ENCODE results near the gene ACTG1.
A peak's percentile ranks its signal among the peaks of the same experiment; 100 is the strongest.

Gene ACTG1

DNA sequence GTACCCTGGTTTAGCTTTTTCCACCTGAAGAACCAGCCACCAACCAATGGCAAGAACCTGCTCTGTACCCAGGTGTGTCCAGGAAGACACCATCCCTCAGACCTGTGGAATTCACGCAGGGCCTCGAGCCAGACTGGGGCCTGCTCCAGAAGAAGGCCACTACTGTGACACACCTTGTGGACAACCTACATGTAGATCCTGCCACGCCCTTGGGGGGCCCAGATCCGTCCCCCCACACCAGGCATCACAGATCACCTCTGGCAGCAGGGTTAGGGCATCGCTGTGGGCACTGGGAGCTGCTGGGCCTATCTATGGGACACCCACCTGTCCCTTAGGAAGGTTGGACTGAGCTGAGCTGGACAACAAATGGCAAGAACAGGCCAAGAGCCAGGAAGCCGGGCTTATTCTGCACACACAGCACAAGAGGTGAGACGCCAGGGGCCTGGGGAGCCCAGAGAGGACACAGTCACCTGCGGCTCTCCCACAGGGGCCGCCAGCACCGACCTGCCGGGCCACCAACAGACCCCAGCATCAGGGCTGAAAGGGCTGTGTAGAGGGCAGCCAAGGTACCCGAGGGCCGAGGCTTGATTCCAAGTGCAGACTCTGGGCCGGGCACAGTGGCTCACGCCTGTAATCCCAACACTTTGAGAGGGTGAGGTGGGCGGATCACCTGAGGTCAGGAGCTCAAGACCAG, 31.8 kb upstream of the ACTG1 start:
- no peak for DNase-seq

DNA sequence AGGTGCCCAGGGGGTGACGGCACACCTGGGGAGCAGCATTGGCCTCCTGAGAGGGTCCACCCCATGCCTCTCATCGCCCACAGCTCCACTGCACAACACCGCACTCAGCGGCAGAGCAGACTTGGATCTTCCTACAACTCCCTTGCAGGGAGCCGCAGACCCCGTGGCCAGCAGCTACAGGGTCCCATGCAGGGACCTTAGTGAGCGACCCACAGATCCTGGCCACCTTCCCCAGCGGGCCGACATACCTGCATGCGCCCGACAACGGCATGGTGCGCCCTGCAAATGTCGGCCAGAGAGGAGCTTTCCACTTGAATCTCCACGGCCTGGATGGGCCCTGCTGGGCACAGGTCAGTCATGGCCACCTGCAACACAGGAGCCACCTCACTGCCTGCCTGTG, 31.2 kb upstream of the ACTG1 start:
- DNase-seq: no peak

DNA sequence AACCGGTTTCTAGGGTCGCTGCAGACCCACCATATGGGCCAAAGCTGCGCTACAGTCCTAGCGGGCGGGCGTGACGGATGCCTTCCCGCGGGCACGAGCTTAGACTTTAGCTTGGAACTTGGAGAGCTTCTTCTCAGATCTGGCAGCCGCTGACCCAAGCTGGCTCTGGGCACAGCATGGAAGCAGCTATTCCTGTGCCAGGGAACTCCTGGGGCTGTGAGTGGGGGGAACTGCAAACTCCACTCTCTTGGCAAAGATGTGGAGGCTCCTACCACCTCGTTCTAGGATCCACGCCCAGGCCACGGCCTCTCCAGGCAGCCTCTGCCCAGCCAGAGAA, 30.7 kb upstream of the ACTG1 start:
- DNase-seq: peak; percentile 34 to 82

DNA sequence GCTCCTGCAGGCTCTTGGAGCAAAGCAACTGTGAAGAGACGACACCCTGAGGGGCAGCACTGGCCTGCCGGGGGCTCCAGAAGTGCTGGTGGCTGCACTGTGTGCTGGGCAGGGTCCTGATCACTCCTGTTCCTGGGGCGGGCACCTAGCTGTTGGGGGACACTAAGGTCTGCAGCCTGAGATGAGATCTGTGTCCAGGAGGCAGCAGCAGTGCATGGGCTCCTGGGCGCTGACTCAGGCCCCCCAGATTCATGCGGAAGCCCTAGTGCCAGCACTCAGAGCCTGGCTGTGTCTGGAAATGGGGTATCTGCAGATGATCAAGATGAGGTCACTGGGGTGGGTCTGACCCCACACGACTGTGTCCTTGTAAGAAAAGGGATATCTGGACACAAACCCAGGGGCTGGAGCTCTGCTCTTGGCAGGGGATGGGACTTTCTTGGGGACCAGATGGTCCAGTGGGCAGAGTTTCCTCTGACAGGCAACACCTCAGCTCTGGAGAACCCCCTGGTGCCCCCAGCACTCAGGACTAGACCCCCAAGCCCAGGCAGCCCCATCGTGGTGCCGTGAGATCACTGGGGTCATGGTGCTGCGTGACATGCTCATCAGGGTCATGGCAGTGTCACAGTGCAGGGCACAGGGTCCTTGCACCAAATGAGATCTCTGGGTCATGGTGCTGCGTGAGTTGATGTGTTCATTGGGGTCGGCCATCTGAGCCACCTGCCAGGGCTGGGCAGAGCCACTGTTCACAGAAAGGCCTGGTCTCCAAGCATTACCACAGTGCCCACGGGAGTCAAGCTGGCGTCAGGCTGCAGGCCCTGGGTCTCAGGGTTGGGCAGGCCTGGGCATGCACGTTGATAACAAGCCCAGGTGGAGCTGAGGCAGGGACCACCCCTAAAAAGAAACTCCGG, 30.1 kb upstream of the ACTG1 start:
- DNase-seq: no peak

DNA sequence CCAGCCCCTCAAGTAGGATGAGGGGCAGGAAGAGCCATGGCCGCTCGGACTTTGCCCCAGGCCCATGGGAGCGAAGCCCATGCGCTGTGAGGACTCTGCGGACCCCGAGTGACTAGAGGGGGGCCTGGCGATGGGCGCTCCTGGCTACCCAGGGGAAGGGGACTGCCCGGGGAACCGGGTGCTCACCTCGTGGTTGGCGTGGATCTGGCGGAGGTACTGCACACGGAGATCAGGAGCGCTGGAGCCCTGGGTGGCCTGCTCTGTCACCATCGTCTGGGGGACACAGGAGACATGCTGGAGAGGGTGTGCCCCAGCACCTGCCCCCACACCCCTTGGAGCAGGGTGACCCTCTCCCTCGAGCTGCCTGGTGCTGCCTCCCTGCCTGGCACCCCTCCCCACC, 28.5 kb upstream of the ACTG1 start:
- DNase-seq: no peak

DNA sequence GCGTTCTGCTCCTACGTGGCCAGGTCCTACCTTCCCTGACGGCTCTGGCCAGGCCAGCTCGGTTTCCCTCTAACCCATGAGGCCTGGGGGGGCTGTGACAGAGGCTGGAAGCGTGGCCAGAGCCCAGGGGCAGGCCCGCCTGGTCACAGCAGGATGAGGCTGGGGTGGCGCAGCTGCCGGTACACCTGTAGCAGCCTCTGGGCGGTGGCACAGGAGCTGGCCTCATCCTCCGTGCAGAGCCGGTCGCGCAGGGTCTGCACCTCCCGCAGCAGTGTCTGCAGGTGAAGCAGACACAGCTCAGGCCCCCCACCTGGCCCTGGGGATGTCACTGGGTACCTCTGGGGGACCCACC, 28.1 kb upstream of the ACTG1 start:
- no peak for DNase-seq

DNA sequence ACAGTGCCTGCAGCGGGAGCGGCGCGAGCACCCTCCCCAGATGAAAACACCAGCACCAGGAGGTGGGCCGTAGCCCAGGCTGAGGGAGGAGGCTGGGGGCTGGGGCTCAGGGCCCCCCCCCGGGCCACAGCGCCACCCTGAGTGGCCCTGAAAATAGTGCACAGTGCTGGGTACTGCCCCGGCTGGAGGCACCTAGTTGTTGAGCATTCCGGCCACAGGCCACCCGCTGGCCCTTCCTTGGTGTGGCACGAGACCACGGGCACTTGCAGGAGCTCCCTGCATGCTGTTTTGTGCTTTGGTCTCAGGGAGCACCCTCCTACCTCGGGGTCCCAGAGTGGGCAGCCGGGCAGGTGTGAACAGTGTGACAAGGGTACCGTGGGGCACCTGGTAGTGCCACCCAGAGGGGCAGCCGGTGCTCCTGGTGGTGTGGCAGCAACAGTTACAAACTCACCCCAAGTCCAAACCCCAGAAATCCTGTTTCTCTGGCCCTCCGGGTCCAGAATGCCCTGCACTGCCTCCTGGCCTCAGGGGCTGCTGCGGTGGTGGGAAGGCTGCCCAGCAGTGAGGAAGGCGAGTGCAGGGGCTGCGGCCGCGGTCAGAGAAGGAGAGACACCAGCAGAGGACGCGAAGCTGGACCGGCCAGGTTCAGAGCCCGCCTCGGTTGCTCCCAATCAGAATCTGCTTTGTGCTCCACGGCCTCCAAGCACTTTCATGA, 27.5 kb upstream of the ACTG1 start:
- DNase-seq: no peak

DNA sequence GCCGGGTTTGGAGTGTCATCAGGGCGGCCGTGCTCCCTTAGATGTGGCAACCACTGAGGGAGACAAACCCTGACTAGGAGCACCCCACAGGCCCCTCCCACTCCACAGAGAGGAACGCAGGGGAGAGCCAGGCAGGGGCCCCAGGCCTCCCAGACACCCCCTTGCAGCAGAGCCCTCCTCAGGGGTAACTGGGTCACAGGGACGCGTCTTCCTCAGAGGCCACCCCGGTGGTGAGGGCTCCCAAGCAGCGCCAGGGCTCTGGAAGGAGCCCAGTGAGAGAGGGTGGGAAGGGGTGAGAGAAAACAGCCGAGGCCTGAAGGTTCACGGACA, 26.9 kb upstream of the ACTG1 start:
- DNase-seq: no peak

DNA sequence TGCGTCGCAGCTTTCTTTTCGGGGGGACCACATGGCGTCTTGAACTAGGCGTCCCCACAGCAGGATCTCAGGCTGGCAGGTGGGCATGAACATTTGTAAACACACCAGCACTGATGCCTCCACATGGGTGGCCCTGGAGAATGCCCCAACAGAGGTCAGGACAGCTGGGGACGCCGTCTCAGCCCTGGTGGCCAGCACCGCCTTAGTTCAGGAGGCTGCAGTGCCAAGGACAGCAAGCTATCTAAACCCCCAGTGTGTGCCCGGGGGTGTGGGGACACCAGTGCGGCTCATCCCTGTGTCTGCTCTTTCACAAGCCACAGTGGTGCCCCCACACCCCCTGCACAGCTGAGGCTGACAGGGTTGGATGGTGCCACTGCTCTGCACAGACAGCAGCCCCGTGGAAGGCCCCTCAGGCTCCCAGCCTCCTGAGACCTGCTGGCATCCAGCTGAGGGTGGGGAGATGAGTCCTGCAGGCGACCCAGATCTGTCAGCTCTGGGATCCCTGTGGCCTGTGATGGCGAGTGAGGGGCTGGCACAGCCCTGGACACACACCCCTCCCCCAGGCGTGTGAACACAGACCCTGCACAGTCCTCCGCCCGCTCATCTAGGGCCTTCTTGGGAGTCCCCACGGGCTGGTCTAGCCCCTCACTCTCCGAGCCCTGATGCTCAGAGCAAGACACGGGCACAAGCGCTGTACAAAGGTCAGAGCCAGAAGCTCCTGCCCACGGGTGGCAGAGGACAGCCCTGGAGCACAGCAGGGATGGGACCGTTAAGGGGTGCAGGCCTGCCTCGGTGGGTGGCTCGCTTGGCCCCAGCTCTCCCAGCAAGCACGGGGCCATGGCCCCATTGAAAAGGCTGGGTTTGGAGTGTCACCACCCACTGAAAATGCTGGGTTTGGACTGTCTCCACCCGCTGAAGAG, 26.3 kb upstream of the ACTG1 start:
- DNase-seq: no peak

DNA sequence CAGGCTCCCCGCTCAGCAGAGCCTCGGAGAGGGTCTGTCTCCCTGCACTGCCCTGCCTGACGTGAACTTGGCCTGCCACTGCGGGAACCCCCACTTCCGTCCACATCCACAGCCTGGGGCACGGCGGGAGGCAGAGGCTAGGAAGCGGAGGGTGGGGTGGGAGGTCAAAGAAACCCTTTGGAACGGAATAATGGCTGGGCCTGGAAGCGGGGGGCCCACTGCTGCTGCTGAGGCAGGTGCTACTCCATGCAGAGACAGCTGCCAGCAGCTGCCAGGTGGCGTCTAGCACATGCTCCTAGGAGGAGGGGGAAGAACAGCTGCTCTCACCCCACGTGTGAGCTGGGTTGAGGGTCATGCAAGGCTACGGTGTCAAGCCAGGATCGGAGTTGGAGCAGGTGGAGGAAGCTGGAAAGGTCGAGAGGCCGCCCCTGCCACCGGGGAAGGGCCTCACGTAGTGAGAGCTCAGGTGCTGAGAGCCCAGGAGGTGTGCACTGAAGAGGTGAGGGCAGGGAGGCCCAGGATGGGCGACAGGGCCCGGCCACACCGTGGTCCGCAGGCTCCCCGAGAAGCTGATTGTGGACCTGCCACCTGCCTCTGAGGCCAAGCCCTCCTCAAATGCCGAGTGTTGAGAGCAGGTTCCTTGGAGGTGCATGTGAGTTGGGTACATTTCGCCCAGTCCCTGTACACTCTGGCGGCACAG, 25.4 kb upstream of the ACTG1 start:
- no peak for DNase-seq

DNA sequence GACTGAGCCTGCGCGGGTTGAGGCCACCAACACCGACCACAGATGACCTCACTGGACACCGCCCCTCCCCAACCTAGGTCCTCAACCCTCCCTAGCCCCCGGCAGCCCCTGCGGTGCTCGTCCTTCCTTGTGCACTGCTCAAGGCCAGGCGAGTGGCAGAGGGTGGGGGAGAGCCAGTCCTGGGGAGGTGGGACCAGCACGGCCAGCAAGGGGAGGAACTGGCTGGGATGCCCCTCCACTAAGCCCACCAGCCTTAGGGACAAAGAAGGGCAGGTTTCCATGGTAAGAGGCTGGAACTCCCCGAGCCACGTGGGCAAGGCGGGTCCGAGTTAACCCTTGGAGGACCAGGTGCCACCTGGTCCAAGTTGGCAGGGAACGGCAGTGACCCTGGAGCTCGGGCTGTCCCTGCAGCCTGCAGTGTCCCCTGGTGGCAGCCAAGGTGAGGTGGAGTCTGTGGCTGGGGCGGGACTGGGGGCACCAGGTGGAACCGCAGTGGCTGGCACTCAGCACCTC, 24.8 kb upstream of the ACTG1 start:
- no peak for DNase-seq

DNA sequence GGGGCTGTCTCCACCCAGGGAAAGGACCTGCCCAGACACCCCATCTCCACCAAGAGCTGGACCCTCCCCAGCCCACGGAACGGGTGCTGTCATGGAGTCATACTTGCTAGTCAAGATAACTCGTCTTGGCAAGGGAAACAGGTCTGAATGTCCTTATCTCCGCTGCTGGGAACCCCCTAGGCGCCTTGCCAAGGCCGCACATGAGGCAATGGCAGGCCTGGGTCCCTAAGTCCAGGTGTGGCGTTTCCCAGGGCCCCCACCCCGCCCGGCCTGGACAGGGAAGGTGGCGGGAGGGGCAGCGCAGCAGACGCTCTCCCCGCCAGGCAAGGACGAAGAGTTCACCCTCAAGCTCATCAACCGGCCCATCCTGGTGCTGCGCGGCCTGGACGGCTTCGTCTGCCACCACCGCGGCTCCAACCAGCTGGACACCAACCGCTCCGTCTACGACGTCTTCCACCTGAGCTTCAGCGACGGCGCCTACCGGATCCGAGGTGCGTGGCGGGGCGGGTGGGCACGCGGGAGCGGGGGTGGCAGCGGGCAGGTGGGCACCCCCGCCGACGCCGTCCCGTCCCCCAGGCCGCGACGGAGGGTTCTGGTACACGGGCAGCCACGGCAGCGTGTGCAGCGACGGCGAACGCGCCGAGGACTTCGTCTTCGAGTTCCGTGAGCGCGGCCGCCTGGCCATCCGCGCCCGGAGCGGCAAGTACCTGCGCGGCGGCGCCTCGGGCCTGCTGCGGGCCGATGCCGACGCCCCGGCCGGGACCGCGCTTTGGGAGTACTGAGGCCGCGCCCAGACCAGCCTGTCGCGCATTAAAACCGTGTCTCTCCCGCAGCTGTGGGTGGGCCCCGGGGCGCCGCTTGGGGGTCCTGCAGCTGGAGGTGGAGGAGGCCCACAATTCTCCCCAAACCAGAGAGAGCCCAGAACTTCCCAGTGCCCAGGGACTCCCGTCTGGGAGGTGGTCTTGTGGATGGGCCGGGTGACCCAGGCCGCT, 24.0 kb upstream of the ACTG1 start:
- no peak for DNase-seq

DNA sequence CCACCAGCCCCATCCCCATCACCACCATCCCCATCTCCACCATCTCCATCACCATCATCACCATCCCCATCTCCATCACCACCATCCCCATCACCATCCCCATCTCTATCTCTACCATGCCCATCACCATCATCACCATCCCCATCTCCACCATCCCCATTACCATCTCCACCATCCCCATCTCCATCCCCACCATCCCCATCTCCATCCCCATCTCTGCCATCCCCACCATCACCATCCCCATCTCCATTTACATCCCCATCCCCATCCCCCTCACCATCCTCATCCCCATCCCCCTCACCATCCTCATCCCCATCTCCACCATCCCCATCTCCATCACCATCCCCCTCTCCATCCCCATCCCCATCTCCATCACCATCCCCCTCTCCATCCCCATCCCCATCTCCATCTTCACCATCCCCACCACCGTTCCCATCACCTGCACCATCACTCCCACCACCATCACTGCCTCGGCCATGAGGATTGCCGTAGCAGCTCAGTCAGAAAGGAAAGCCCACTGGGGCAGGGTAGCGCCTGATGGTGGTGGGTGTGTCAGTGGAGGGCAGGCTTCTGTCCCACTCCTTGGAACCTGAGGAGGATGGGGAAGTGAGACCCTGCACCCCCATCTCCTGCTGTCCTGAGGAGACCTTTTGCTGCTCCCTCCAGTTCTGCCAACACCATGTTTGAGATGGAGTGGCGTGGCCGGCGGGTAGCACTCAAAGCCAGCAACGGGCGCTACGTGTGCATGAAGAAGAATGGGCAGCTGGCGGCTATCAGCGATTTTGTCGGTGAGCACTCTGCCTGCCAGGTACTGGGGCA, 23.1 kb upstream of the ACTG1 start:
- no peak for DNase-seq

DNA sequence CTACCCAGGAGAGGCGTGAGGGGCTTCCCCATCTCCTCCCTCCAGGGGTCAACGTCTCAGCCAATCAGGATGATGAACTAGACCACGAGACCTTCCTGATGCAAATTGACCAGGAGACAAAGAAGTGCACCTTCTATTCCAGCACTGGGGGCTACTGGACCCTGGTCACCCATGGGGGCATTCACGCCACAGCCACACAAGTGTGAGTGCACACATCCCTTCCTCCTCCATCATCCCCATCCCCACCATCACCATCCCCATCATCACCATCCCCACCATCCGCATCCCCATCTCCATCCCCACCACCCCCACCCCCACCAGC, 22.4 kb upstream of the ACTG1 start:
- no peak for DNase-seq

DNA sequence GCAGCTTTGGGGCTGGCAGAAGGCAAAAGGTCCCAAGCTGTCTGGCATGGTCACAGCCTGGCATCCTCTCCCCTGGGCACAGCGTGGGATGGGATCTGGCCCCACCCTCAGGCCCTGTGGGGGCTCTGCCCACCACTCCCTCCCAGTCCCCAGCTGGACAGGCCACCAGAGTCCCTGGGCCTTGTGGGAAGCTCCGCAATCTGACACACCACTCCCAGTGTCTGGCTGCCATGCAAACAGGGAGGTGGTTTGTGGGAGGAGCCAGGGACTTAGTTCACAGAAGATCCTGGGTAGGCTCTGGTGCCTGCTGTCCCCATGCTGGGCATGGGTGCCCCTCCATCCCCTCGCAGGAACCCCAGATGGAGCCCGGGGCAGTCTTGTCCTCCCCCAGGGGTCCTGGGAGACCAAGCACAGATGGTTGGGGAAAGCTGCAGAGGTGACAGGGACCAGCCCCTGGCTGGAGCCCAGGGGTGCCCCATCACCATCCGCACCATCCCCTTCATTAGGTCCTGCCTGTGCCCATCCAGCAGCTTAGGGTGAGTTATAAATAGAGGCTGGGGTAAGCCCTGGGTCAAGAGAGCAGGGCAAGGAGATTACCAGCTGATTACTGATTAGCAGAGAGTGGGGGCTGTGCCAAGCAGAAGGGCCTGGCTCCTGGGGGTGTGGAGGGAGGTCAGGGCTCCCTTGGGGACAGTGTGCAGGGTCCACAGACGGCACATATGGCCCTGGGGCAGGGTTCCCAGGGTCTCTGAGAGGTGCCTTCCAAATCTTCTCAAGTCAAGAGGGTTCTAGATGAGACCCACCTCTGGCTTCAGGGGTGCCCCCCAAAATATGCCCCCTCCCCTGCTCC, 21.8 kb upstream of the ACTG1 start:
- DNase-seq: no peak

DNA sequence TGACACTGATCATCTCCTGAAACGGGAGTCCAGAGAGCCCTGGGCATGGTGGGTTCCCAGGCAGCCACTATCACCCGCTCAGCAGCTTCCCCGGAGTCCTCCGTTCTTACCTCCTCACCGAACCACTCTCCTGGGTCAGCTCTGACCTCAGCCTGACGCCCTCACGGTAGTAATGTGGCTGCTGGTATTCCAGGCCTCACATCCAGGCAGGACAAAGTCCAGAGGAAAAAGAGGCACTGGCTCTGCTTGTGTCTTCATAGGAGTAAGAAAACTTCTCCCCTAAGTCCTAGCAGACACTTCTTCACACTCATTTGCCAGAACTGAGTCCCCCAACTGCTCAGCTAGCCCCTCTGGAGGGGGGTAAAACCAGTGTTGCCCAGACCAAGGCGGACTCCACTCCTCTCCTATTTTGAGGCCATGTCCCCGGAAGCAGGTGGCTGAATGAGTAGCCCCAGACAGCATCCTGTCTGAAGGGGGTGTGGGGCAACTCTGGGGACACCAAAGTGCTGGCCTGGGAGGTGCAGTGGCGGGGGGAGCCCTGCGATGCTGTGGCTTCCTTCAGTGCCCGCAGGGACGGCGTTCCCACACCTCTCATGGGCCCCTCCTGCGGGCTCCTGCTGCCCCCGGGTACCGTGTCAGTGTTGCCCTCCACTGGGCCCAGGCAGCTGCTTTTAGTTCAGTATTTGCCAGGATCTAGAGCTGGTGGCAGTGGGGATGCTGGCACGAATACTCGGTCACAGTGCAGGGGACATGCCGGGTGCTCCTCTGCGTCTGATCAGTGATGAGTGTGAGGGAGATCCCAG, 20.9 kb upstream of the ACTG1 start:
- DNase-seq: no peak

DNA sequence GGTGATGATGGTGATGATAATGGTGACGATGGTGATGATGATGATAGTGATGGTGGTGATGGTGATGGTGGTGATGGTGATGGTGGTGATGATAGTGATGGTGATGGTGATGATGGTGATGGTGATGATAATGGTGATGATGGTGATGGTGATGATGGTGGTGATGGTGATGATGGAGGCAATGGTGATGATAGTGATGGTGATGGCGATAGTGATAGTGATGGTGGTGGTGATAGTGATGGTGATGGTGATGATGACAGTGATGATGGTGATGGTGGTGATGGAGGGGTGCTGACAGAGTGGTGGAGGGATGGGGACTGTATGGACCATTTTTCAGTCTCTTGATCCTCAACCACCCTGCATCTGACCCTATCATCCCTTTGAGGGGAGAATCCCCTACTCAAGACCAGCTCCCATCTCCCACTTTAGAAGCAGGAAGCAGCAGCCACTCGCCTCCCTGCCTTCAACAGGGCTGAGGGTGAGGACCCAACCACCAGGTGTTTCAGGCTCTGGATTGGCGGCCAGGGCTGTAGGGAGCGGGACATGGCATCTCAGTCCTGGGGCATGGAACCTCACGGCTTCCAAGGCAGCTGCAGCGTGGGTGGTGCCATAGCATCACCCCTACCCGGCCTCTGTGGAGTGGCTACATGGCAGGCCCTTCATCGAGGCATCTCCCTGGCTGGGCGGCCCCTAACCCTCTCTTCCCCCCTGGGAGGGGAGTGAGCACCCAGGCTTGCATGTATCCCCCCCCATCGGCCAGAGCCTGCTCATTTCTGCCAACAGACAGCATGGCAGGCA, 20.1 kb upstream of the ACTG1 start:
- DNase-seq: no peak

Data from NCI-H446 (cell line).